SHP77 treated with DMSO at 0.1 percent for 48 hours (cell line): ENCODE data around the gene ZNF783.
"Not testable (repeated sequence)": the region's sequence is repeated elsewhere in the genome, so short reads cannot be mapped to it uniquely, and the experiment has no call there.

Experiments
- DNase-seq: peaks from one replicate; lab custom pipeline; 2025; lab: John Stamatoyannopoulos, UW

ZNF783 gene

DNA sequence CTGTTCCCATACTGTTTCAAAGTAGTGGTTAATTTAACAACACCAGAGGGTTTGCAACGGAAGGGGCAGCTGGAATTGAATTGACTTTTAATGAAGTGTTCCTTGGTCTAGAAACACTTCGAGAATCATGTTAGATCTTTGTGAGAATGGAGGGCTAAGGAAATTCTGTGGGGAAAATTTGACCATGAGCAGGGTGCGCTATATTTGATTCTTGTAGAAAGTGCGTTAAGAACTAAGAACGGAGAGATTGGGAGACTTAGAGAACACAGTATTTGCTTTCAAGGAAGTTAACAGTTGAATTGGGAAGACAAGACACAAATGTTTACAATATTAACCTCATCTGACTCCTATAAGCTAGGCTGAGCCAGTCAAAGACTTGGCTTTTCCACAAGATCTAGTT is 21.4 kb upstream of the ZNF783 start:
- DNase-seq: no peak

DNA sequence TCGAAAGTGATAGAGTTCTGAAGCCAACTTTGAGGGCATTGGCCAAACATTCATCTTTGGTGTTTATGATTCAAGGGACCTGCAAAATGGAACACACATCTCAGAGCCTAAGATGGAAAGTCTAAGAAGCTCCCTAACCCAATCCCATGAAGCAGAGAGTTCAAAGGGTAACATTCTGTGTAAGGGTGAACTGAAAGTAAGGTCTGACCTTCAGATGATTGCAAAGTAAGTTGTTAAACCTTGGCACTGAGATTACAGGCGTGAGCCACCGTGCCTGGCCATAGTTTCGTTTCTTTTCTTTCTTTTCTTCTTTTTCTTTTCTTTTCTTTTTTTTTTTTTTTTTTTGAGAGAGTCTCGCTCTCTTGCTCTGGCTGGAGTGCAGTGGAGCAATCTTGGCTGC is 20.3 kb upstream of the ZNF783 start:
- no peak for DNase-seq

DNA sequence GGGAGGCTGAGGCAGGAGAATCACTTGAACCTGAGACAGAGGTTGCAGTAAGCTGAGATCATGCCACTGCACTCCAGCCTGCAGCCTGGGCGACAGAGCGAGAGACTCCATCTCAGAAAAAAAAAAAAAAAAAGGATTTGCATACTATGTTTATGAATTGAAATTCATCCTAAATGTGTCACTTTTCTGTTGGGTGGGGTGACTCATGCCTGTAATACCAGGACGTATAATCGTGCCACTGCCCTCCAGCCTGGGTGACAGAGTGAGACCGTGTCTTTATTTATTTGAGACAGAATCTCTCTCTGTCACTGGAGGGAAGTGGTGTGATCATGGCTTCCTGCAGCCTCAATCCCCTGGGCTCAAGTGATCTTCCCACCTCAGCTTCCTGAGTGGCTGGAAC is 16.8 kb upstream of the ZNF783 start:
- no peak for DNase-seq

DNA sequence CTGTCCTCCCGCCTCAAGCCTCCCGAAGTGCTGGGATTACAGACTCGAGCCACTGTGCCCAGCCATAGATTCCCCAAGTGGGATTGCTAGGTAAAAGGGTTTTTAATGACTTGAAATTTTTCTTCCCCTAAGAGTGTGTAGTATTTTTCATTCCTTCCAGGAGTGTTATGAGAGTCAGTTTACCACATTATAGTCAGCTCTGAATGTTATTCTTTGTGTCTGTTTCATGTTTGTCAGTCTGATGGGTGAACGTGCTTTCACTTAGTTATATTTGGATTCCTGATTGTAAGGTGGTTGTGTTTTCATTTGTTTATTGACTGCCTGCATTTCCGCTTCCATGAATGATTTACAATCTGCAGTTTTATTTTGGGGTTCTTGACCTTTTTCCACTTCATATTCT is 16.3 kb upstream of the ZNF783 start:
- DNase-seq: no peak

DNA sequence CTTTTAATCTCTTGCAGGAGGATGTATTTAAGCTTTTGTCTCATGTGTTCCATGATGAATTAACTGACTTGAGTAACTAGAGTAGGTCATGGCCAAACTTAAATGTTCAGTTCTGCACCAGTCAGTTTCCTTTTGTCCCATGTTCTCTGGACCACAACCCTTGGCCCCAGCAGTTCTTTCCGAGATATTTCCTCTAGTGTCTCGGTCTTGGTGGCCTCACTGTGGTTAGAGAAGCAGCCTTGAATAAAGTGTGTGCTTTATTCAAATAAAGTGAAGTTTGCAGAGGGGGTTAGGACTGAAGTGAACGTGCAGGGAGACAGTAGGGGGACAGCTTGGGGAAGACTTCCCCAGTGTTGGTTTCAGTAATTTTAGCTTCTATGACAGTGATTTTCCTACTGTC is 13.2 kb upstream of the ZNF783 start:
- DNase-seq: no peak

DNA sequence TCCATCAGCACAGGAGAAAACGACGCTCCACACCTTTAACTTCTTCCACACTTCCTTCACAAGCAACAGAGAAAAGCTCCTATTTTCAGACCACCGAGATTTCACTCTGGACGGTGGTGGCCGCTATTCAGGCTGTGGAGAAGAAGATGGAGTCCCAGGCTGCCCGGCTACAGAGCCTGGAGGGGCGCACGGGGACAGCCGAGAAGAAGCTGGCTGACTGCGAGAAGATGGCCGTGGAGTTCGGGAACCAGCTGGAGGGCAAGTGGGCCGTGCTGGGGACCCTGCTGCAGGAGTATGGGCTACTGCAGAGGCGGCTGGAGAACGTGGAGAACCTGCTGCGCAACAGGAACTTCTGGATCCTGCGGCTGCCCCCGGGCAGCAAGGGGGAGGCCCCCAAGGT is 11.8 kb upstream of the ZNF783 start:
- not testable (repeated sequence) for DNase-seq

DNA sequence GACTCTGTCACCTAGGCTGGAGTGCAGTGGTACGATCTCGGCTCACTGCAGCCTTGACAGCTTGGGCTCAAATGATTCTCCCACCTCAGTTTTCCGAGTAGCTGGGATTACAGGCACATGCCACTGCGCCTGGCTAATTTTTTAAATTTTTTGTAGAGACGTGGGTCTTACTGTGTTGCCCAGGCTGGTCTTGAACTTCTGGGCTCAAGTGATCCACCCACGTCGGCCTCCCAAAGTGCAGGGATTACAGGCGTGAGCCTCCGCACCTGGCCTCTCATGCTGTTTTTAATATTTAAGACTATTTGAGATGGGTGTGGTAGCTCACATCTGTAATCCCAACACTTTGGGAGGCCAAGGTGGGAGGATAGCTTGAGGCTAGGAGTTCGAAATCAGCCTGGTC is 10.5 kb upstream of the ZNF783 start:
- not testable (repeated sequence) for DNase-seq

DNA sequence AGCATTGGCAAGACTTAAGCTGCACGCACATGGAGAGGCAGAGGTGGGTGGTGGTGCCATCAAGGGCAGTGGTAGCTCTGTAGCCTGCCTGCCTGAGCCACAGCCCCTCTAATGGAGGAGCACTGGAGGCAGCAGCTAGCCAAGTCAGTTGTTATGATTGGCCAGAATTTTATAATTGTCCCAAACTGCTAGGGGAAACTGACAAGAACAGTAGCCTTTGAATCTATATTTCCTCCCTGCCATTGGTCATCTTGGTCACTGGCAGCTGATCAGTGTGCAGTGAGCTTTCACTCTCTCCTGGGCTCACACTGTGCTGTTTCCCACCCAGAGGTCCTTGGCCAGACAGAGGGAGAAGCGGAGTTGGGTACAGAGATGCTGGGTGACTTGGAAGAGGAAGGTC is 9.6 kb upstream of the ZNF783 start:
- no peak for DNase-seq

DNA sequence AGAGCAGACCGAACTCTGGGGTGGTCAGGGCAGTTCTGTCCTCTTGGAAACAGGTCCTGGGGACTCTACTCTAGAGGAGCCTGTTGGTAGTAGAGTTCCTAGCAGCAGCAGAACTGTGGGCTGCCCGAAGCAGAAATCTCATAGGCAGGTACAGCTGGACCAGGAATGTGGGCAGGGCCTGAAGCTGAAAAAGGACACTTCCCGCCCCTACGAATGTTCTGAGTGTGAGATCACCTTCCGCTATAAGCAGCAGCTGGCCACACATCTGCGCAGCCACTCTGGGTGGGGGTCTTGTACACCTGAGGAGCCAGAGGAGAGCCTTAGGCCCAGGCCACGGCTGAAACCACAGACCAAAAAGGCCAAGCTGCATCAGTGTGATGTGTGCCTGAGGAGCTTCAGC is 8.3 kb upstream of the ZNF783 start:
- DNase-seq: no peak

DNA sequence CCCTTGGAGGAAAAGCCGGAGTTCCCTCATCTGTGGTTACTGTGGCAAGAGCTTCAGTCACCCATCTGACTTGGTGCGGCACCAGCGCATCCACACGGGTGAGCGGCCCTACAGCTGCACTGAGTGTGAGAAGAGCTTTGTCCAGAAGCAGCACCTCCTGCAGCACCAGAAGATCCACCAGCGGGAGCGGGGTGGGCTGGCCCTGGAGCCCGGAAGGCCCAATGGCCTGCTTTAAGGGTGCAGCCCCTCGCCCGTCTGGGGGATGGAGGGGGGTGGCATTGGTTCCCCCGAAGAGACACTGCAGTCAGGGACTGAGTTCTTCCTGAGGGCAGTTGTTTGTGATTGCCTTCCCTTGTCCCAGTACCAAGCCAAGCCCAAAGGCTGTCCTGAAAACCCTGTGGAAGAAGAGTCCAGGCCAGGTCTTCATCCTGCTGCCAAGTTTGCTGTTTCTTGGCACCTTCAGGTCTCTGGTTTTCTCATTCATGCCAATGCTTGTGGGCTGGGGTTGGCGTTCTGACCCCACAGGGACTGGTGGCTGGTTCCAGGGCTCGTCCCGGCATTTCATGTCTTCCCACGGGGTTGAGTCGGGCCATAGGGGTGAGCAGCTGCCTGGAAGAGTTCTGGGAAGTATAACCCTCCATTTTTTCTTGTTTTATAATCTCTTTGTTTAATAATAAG is 7.7 kb upstream of the ZNF783 start:
- no peak for DNase-seq

DNA sequence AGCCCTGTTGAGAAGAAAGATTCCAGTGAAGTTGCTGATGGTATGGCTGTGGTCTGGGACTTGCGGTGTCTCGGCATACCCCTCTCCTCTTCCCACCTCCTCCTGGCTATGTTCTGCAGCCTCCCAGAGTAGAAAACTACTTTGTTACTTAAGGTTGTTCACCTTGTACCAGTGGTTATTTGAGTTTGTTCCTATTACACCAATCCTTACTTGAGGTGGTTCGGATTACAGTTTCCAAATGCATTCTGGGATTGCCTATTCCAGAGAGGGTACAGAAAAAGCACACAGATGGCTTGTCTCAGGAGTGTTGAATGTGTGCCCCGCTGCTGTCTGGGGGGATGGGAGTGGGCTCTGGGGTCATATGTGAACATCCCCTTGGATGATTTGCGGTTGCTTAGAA is 6.8 kb upstream of the ZNF783 start:
- DNase-seq: no peak

DNA sequence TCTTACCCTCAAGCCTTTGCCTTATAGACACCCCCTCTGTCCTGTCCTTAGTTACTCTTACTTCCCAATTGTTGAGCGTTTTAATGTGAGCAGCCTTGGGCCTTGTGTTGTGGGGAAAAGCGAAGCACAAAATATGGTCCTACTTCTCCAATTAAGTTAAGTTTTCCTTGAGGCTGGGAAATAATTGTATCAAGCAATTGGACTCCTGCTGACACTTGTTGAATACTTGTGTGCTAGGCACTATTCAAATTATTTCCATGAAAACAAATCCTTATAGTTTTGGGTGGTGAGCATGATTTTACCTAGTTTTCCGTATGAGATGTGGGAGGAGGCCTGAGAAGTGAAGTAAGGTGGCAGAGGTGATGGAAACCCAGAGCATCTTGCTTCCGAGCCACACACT is 5.4 kb upstream of the ZNF783 start:
- DNase-seq: no peak

DNA sequence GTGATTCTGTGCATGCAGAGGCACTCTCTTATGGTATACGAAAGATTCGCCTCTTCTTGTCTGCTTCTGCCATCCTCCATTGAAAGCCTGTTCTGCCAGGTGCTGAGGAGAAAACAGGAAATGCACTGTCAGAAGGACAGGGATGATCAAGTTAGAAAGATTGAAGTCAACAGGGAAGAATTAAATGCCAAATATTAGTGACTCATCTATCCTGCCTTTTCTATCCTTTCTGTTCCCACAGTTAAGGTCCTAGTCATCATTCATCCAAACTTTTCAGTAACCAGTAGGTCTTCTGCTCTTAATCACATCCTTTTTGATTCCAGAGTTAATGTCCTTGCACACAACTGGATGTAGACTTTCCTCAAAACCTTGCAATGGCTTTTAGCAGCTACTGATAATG is 4.8 kb upstream of the ZNF783 start:
- DNase-seq: no peak

DNA sequence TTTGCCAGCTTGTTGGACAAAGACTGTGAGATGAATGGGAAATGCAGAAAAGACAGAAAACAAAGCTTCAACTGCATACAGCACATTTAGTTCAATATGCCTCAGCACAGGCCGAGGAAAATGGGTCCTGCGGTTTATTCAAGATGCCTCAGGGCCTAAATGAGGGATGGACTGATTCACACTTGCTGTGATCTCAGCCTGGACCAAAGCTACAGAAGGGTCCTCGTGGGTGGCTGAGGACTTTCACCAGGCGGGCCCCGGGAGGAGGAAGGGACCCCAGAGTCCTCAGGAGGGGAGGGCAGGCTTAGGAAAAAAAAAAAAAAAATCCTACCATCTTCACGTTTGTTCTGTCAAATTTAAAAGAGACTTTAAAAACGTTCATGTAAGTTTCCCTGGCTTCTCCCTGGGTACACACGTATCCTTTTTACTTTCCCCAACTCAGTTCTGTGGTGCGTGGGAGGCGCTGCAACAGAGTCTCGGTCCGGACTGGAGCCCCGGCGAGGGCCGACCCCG is 624 bp upstream of the ZNF783 start:
- DNase-seq: no peak

DNA sequence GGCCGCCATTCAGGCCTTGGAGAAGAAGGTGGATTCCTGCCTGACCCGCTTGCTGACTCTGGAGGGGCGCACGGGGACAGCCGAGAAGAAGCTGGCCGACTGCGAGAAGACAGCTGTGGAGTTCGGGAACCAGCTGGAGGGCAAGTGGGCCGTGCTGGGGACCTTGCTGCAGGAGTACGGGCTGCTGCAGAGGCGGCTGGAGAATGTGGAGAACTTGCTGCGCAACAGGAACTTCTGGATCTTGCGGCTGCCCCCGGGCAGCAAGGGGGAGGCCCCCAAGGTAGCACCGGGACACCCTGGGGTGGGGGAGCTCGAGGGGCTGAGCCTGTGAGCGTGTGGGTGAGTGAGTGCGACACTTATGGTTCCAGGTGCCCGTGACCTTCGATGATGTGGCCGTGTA is 4.5 kb downstream of the ZNF783 start:
- DNase-seq: no peak

DNA sequence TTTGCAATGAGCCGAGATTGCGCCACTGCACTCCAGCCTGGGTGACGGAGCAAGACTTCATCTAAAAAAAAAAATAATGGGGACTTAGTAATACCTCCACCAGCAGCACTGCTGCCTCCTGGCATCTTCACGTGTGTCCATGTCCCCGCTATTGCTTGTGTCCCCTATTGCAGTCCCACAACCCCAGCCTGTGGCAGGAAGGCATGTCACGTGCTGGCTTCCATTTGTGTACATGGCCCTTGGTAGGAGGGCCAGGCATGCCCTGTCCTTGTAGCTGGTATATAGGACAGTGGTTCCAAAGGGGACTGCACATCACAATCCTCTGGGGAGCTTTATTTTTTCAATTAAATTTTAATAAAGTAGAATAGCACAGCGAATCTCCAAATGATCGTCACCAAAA is 5.7 kb downstream of the ZNF783 start:
- no peak for DNase-seq

DNA sequence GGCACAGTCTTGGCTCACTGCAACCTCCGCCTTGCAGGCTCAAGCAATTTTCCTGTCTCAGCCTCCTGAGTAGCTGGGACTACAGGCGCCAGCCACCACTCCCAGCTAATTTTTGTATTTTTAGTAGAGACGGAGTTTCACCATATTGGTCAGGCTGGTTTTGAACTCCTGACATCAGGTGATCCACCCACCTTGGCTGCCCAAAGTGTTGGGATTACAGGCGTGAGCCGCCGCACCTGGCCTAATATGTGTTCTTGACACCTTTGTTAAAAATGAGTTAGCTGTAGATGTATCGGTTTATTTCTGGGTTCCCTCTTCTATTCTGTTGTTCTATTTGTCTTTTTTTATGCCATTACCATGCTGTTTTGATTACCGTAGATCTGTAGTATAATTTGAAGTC is 12.4 kb downstream of the ZNF783 start:
- DNase-seq: not testable (repeated sequence)

DNA sequence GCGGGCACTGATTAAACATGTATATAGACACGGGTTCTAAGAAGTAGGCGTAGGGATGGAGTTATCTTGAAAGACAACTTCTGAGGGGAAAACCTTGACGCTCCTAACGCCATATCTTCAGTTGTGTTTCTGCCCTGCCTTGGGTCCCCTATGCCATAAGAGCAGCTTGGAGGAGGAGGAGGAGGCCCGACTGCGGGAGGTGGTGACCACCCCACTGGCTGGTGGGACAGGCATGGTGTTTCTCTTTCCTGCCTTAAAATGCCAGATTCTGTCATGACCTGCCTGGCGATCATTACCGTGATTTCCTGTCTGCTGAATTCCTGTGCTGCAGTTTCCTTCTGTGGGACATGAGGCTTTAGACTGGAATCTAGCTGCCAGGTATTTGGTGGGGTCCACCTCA is 15.9 kb downstream of the ZNF783 start:
- DNase-seq: no peak

DNA sequence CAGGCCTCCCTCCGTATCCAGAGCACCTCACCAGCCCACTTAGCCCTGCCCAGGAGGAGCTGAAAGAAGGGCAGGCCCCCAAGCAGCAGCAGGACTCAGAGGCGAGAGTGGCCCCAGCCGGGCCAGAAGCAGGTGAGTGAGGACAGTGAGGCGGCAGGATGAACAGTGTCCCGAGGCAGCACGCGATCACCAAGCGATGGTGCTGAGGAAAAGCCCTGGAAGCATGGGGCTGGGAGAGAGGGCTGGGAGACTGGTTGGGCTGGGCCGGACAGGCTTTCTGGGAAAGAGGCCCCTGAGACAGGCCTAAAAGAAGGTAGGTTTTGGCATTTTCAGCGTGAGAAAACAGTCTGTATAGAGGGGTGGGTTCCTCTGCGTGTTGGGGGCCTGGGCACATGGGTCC is 16.4 kb downstream of the ZNF783 start:
- no peak for DNase-seq

DNA sequence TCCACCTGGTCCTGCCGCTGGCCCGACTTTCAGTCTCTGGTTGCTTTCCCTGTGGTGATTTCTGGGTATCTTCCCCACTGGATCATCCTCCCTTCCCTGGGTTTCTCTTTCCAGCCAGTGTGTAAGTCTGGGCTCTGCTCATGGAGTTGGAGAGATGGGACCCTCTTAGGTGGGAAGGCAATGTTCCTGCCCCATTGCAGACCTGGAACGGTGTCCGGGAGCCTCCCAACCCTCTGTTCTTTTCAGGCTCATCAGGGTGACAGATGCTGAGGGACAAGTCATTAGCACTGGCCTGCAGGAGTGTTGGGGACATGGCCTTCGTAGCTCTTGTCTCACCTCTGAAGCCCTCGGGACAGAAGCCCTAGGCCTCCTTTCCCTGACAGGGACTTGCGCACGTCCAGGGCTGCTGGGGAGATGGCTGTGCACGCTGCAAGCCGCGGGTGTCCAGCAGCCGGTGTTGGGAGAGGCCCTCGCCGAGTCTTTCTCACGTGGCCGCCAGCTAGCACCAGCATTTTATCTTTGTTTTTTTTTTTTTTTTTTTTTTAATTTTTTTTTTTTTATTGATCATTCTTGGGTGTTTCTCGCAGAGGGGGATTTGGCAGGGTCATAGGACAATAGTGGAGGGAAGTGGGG is 17.2 kb downstream of the ZNF783 start:
- no peak for DNase-seq

DNA sequence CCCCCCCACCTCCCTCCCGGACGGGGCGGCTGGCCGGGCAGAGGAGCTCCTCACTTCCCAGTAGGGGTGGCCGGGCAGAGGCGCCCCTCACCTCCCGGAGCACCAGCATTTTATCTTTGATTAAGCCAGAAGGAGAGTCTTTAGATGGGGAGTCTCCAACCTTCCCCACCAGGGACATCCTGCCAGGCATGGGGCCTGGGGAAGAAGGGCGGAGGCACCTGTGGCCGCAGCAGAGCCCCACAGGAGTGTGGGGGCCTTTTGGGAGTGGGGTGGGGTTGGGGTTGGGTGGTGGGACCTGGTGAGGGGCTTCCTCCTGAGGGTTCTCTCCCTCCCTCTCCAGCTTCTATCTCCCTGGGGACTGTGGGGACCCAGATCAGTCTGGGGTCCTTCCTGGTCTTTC is 18.2 kb downstream of the ZNF783 start:
- no peak for DNase-seq

DNA sequence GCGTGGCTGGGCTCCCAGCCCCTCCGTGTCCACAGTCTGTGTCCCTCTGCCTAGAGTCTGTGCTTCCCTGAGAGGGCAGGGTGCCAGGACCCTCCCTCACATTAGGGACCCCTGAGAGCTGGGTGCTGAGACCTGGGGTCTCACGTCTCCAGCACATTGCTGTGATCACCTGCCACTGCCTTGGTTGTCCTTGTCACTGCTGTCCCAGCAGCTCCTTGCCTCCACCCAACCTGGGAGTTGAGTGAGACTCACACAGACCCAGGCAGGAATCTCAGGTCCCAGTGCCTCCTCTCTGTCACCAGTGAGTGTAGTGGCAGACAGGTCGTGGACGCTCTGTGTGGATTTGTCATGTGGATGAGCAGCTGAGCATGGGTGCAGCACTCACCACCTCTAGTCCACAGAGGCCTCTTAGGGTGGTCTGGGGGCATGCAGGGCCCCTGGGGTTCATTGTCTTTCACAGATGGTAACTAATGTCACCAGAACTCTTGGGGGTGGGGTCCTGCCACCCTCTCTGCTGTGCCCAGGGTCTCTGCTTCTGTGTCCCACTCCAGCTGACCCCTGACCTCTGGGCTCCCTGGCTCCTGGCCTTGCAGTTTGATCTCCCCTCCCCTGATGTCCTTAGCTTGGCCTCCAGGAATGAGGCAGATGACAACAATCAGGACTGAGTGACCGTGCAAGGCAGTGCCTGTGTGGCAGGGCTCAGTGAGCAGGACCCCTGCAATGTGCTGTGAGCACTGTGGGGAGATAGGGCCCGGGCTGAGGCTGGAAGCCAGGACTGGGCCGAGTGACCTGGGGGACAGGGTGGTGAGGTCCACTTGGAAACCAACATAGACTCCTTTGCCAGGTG is 18.9 kb downstream of the ZNF783 start:
- no peak for DNase-seq
